HEK293 (cell line): ENCODE measurements around the gene TTC32.

Experiments
- CTCF ChIA-PET: fragments of 350-600 bp; formaldehyde crosslinking; extraction: SDS; loops from one replicate; lab custom pipeline; 2021; ENCODE audit warnings: antibody characterized with exemption; lab: Yijun Ruan, JAX
- POLR2A ChIA-PET: fragments of 300-600 bp; formaldehyde crosslinking; extraction: SDS; loops from one replicate; lab custom pipeline; 2020; ENCODE audit warnings: antibody characterized with exemption, inconsistent platforms; lab: Yijun Ruan, JAX
- H3K27ac ChIP-seq: fragments of 200-500 bp; sonication (Bioruptor generic); 2 replicates; pipeline ENCODE4 v1.5.1; 2014; ENCODE audit warnings: low read depth, low read length, control low read depth, inconsistent platforms; ENCODE audit errors: extremely low read depth
- H3K36me3 ChIP-seq, 2 experiments: fragments of 200-500 bp in 1 of 2; sonication (Bioruptor generic) in 1 of 2; 1 replicate in 1 of 2; 2 replicates in 1 of 2; pipeline ENCODE4 v1.5.1; 2014 to 2017; ENCODE audit warnings: inconsistent platforms in 2 of 2, low read length in 2 of 2; ENCODE audit not compliant: control insufficient read depth in 2 of 2, insufficient read depth in 1 of 2
- H3K4me1 ChIP-seq: fragments of 200-500 bp; sonication (Bioruptor generic); 2 replicates; pipeline ENCODE4 v1.5.1; 2014; ENCODE audit warnings: mild to moderate bottlenecking, low read length, inconsistent platforms; ENCODE audit not compliant: control insufficient read depth, insufficient read depth
- H3K4me3 ChIP-seq: 2 replicates; pipeline ENCODE4 v1.5.1; 2011; ENCODE audit warnings: low read depth, mild to moderate bottlenecking, control low read depth, low read length, moderate library complexity
- H3K9me3 ChIP-seq: fragments of 200-500 bp; sonication (Bioruptor generic); 2 replicates; pipeline ENCODE4 v1.5.1; 2014; ENCODE audit warnings: low read depth, low read length, inconsistent platforms; ENCODE audit not compliant: control insufficient read depth, insufficient read depth
- IKZF3 ChIP-seq: fragments of 450-650 bp; IDR thresholded peaks from 2 replicates; pipeline ENCODE4 v1.5.0; 2018; ENCODE audit warnings: missing biosample characterization, mild to moderate bottlenecking, missing genetic modification characterization, moderate library complexity
- KLF1 ChIP-seq: fragments of 450-650 bp; formaldehyde crosslinking; IDR thresholded peaks from 2 replicates; pipeline ENCODE4 v1.5.1; 2016; ENCODE audit warnings: missing biosample characterization, missing genetic modification characterization
- SP3 ChIP-seq: fragments of 450-650 bp; formaldehyde crosslinking; IDR thresholded peaks from 2 replicates; pipeline ENCODE4 v1.5.1; 2016; ENCODE audit warnings: missing biosample characterization, missing genetic modification characterization
- WT1 ChIP-seq: fragments of 450-650 bp; formaldehyde crosslinking; IDR thresholded peaks from 2 replicates; pipeline ENCODE4 v1.5.1; 2016; ENCODE audit warnings: missing biosample characterization, missing genetic modification characterization
- ZFHX2 ChIP-seq: fragments of 450-650 bp; formaldehyde crosslinking; conservative IDR thresholded peaks from 2 replicates; pipeline ENCODE4 v1.5.1; 2016; ENCODE audit warnings: missing biosample characterization, missing genetic modification characterization
- ZFP41 ChIP-seq: fragments of 450-650 bp; formaldehyde crosslinking; IDR thresholded peaks from 2 replicates; pipeline ENCODE4 v1.5.1; 2016; ENCODE audit warnings: missing biosample characterization, missing genetic modification characterization, borderline replicate concordance
- ZIC2 ChIP-seq: fragments of 450-650 bp; formaldehyde crosslinking; IDR thresholded peaks from 2 replicates; pipeline ENCODE4 v1.5.1; 2016; ENCODE audit warnings: missing biosample characterization, missing genetic modification characterization
- ZNF211 ChIP-seq: fragments of 450-650 bp; formaldehyde crosslinking; IDR thresholded peaks from 2 replicates; pipeline ENCODE4 v1.5.1; 2016; ENCODE audit warnings: low read depth, missing biosample characterization, missing genetic modification characterization
- ZNF223 ChIP-seq: fragments of 450-650 bp; formaldehyde crosslinking; IDR thresholded peaks from 2 replicates; pipeline ENCODE4 v1.5.1; 2016; ENCODE audit warnings: missing biosample characterization, missing genetic modification characterization
- ZNF302 ChIP-seq: fragments of 450-650 bp; formaldehyde crosslinking; IDR thresholded peaks from 2 replicates; pipeline ENCODE4 v1.5.1; 2016; ENCODE audit warnings: missing biosample characterization, missing genetic modification characterization, low read depth
- ZNF311 ChIP-seq: fragments of 450-650 bp; formaldehyde crosslinking; IDR thresholded peaks from 2 replicates; pipeline ENCODE4 v1.5.1; 2017; ENCODE audit warnings: missing biosample characterization, missing genetic modification characterization, borderline replicate concordance
- ZNF354C ChIP-seq: fragments of 450-650 bp; formaldehyde crosslinking; IDR thresholded peaks from 2 replicates; pipeline ENCODE4 v1.5.1; 2016; ENCODE audit warnings: missing biosample characterization, missing genetic modification characterization, low read depth, borderline replicate concordance
- ZNF37A ChIP-seq: fragments of 450-650 bp; IDR thresholded peaks from 2 replicates; pipeline ENCODE4 v1.5.1; 2018; ENCODE audit warnings: missing biosample characterization, missing genetic modification characterization
- ZNF416 ChIP-seq: fragments of 450-650 bp; formaldehyde crosslinking; IDR thresholded peaks from 2 replicates; pipeline ENCODE4 v1.5.1; 2016; ENCODE audit warnings: missing biosample characterization, missing genetic modification characterization
- ZNF473 ChIP-seq: fragments of 450-650 bp; formaldehyde crosslinking; IDR thresholded peaks from 2 replicates; pipeline ENCODE4 v1.5.1; 2017; ENCODE audit warnings: missing biosample characterization, missing genetic modification characterization
- ZNF555 ChIP-seq: fragments of 450-650 bp; formaldehyde crosslinking; conservative IDR thresholded peaks from 2 replicates; pipeline ENCODE4 v1.5.1; 2017; ENCODE audit warnings: missing biosample characterization, mild to moderate bottlenecking, missing genetic modification characterization, inconsistent platforms
- ZNF623 ChIP-seq: fragments of 450-650 bp; formaldehyde crosslinking; IDR thresholded peaks from 2 replicates; pipeline ENCODE4 v1.5.1; 2016; ENCODE audit warnings: missing biosample characterization, missing genetic modification characterization
- ZNF670 ChIP-seq: fragments of 450-650 bp; formaldehyde crosslinking; IDR thresholded peaks from 2 replicates; pipeline ENCODE4 v1.5.1; 2016; ENCODE audit warnings: missing biosample characterization, missing genetic modification characterization, low read depth
- TF ChIP-seq, protein P1 (sequence below): sonication (generic); formaldehyde crosslinking; IDR thresholded peaks from 2 replicates; pipeline ENCODE4 v1.8.1; 2022; ENCODE audit warnings: mild to moderate bottlenecking, moderate library complexity, missing genetic modification reagents
- TF ChIP-seq, protein P2 (sequence below): fragments of 450-650 bp; IDR thresholded peaks from 2 replicates; pipeline ENCODE4 v1.5.1; 2018; ENCODE audit warnings: missing biosample characterization, mild to moderate bottlenecking, missing genetic modification characterization
- TF ChIP-seq, protein P3 (sequence below): fragments of 450-650 bp; formaldehyde crosslinking; IDR thresholded peaks from 2 replicates; pipeline ENCODE4 v1.5.1; 2016; ENCODE audit warnings: missing biosample characterization, missing genetic modification characterization
- TF ChIP-seq, protein P4 (sequence below): fragments of 450-650 bp; formaldehyde crosslinking; IDR thresholded peaks from 2 replicates; pipeline ENCODE4 v1.5.1; 2016; ENCODE audit warnings: missing biosample characterization, missing genetic modification characterization

TTC32 gene

DNA sequence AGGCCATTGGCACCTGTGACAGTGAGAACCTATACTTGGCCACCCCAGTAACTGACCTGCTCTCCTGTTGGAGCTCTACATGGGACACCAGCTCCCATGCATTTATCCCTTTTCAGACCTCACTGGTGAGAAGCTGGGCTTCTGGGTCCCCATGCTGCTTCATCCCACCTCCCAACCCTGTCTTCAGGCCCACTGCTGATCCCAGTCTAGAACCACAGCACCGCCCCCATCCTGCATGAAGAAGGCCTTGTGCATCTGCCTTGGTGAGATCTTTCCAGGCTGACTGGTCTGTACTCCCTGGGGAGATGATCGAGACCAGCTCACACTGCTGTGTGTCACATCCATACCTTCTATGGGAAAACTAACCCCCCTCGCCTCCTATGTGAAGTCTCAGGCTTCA is 22.7 kb downstream of the TTC32 start:
- CTCF ChIA-PET = no interaction called here
- POLR2A ChIA-PET = no interaction called here
- H3K27ac ChIP-seq = no peak overlapping the region
- H3K36me3 ChIP-seq = no peaks in the 10 kb centered on the region
- TF ChIP-seq ZFP41 = no peak
- TF ChIP-seq ZNF670 (tag by site-specific recombination) = no peak
- TF ChIP-seq KLF1 (tag by site-specific recombination) = no peak
- TF ChIP-seq SP3 (tag by site-specific recombination) = no peak
- TF ChIP-seq ZNF354C = no peak
- TF ChIP-seq ZNF37A (tag by site-specific recombination) = no peak
- TF ChIP-seq, protein P1, sequence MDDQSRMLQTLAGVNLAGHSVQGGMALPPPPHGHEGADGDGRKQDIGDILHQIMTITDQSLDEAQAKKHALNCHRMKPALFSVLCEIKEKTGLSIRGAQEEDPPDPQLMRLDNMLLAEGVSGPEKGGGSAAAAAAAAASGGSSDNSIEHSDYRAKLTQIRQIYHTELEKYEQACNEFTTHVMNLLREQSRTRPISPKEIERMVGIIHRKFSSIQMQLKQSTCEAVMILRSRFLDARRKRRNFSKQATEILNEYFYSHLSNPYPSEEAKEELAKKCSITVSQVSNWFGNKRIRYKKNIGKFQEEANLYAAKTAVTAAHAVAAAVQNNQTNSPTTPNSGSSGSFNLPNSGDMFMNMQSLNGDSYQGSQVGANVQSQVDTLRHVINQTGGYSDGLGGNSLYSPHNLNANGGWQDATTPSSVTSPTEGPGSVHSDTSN (CRISPR knock-in tag) = no peak
- no peak for TF ChIP-seq ZNF223 (tag by site-specific recombination)
- no peak for TF ChIP-seq WT1 (tag by site-specific recombination)
- H3K4me3 ChIP-seq = no peak overlapping the region
- no peaks in the 10 kb centered on the region for H3K9me3 ChIP-seq
- H3K4me1 ChIP-seq = no peaks in the 10 kb centered on the region

DNA sequence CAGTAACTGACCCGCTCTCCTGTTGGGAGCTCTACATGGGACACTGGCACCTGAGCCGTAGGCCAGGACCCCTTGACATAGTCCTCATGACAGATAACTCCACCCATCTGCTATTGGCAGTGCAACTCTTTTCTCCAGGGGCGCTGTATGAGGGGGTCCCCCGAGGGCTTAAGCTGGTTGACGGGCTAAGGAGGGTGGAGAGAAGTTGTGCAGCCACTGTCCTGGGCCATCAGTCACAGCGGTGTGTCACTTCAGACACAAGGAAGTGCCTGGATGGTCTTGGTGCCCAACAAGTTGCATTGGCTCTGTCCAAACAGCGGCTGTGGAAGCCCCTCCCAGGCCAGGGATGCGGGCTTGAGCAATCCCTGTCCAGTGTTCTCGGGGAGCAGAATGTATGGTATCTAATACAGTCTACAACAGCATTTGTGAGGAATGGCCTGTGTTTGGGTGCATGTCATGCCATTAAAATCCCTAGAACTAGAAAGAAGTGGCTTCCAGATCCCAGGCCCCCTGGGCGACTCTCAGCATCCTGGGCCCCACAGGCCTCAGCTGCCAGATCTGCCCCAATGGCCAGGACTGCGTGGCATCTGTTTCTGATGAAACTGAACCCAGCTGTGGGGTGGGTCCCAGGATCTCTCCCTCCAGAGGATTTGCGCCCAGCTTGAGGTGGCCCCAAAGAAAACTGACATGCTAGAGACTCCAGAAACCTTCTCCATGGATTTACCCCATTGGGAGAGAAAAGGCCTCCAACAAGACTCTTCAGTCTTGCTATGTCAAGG is 23.3 kb downstream of the TTC32 start:
- Histone ChIP-seq H3K9me3 (no peaks in the 10 kb centered on the region), H3K4me1 (no peaks in the 10 kb centered on the region), H3K36me3 (no peaks in the 10 kb centered on the region), H3K27ac (no peak overlapping the region), H3K4me3 (no peak overlapping the region)
- ChIA-PET POLR2A (no interaction called here), CTCF (no interaction called here)
- no peak for TF ChIP-seq ZNF555
- TF ChIP-seq ZNF311 (tag by site-specific recombination) = no peak
- TF ChIP-seq, protein P2, sequence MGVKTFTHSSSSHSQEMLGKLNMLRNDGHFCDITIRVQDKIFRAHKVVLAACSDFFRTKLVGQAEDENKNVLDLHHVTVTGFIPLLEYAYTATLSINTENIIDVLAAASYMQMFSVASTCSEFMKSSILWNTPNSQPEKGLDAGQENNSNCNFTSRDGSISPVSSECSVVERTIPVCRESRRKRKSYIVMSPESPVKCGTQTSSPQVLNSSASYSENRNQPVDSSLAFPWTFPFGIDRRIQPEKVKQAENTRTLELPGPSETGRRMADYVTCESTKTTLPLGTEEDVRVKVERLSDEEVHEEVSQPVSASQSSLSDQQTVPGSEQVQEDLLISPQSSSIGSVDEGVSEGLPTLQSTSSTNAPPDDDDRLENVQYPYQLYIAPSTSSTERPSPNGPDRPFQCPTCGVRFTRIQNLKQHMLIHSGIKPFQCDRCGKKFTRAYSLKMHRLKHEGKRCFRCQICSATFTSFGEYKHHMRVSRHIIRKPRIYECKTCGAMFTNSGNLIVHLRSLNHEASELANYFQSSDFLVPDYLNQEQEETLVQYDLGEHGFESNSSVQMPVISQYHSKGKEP = no peak
- TF ChIP-seq ZNF302 (tag by site-specific recombination) = no peak
- TF ChIP-seq, protein P3, sequence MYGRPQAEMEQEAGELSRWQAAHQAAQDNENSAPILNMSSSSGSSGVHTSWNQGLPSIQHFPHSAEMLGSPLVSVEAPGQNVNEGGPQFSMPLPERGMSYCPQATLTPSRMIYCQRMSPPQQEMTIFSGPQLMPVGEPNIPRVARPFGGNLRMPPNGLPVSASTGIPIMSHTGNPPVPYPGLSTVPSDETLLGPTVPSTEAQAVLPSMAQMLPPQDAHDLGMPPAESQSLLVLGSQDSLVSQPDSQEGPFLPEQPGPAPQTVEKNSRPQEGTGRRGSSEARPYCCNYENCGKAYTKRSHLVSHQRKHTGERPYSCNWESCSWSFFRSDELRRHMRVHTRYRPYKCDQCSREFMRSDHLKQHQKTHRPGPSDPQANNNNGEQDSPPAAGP (tag by site-specific recombination) = no peak
- no peak for TF ChIP-seq ZNF473 (tag by site-specific recombination)
- no peak for TF ChIP-seq ZNF623 (tag by site-specific recombination)
- TF ChIP-seq, protein P4, sequence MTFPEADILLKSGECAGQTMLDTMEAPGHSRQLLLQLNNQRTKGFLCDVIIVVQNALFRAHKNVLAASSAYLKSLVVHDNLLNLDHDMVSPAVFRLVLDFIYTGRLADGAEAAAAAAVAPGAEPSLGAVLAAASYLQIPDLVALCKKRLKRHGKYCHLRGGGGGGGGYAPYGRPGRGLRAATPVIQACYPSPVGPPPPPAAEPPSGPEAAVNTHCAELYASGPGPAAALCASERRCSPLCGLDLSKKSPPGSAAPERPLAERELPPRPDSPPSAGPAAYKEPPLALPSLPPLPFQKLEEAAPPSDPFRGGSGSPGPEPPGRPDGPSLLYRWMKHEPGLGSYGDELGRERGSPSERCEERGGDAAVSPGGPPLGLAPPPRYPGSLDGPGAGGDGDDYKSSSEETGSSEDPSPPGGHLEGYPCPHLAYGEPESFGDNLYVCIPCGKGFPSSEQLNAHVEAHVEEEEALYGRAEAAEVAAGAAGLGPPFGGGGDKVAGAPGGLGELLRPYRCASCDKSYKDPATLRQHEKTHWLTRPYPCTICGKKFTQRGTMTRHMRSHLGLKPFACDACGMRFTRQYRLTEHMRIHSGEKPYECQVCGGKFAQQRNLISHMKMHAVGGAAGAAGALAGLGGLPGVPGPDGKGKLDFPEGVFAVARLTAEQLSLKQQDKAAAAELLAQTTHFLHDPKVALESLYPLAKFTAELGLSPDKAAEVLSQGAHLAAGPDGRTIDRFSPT (tag by site-specific recombination) = no peak
- TF ChIP-seq ZFHX2 (tag by site-specific recombination) = no peak
- TF ChIP-seq ZIC2 (tag by site-specific recombination) = no peak
- no peak for TF ChIP-seq IKZF3 (tag by site-specific recombination)
- no peak for TF ChIP-seq ZNF211 (tag by site-specific recombination)
- no peak for TF ChIP-seq ZNF416 (tag by site-specific recombination)
